WTC11 (cell line): ENCODE measurements around the gene BOLA3. TPM values are rescaled to one million over a fixed set of nuclear protein-coding genes. Genes with fewer than 3 reads are reported as not detected.

Experiments used
- ATAC-seq: fragments of 200-7000 bp; cut with Tn5 transposase; 2 replicates; pipeline ENCODE4 v1.10.0; 2021; ENCODE audit warnings: mild to moderate bottlenecking, moderate library complexity
- CTCF ChIA-PET: fragments of 300-600 bp; sonication (Branson Sonifier 250); formaldehyde crosslinking; loops from one replicate; lab custom pipeline; 2021; ENCODE audit warnings: antibody characterized with exemption; lab: Charles Lee
- POLR2A ChIA-PET: fragments of 350-600 bp; sonication (Branson Sonifier 250); formaldehyde crosslinking; loops from one replicate; lab custom pipeline; 2021; ENCODE audit warnings: antibody characterized with exemption; lab: Charles Lee
- DNase-seq: peaks from one replicate; pipeline ENCODE4 v3.0.0; 2021; ENCODE audit warnings: low spot score
- H3K27ac Mint-ChIP-seq: 2 replicates; pipeline ENCODE4 v1.8.0; 2021; ENCODE audit warnings: mixed read lengths
- H3K27me3 Mint-ChIP-seq: 2 replicates; pipeline ENCODE4 v1.8.0; 2021; ENCODE audit warnings: low read depth, mild to moderate bottlenecking, moderate library complexity, mixed read lengths
- H3K36me3 Mint-ChIP-seq: 2 replicates; pipeline ENCODE4 v1.8.0; 2021; ENCODE audit warnings: mixed read lengths
- H3K4me1 Mint-ChIP-seq: 2 replicates; pipeline ENCODE4 v1.8.0; 2022; ENCODE audit warnings: mixed read lengths
- H3K4me3 Mint-ChIP-seq: 2 replicates; pipeline ENCODE4 v1.8.0; 2021; ENCODE audit warnings: mild to moderate bottlenecking, moderate library complexity, mixed read lengths
- H3K9me3 Mint-ChIP-seq: 2 replicates; pipeline ENCODE4 v1.8.0; 2021; ENCODE audit warnings: mixed read lengths
- CREM ChIP-seq: sonication (generic); formaldehyde crosslinking; IDR thresholded peaks from 2 replicates; pipeline ENCODE4 v1.8.1; 2022; ENCODE audit warnings: mild to moderate bottlenecking, missing genetic modification reagents, moderate library complexity
- ESRRA ChIP-seq: sonication (generic); formaldehyde crosslinking; IDR thresholded peaks from 2 replicates; pipeline ENCODE4 v1.8.1; 2022; ENCODE audit warnings: mild to moderate bottlenecking, missing genetic modification reagents, borderline replicate concordance
- FOXP1 ChIP-seq: sonication (generic); formaldehyde crosslinking; IDR thresholded peaks from 2 replicates; pipeline ENCODE4 v1.8.0; 2022; ENCODE audit warnings: missing genetic modification reagents, mild to moderate bottlenecking, moderate library complexity, borderline replicate concordance
- GABPB1 ChIP-seq: sonication (generic); formaldehyde crosslinking; IDR thresholded peaks from 2 replicates; pipeline ENCODE4 v1.8.1; 2023; ENCODE audit warnings: mild to moderate bottlenecking, missing genetic modification reagents
- GRHL2 ChIP-seq: fragments of 250-450 bp; sonication (Bioruptor Pico); IDR thresholded peaks from 2 replicates; pipeline ENCODE4 v1.8.0; 2022; ENCODE audit warnings: mild to moderate bottlenecking, moderate library complexity; ENCODE audit not compliant: insufficient replicate concordance, severe bottlenecking
- HMGA2 ChIP-seq: fragments of 250-450 bp; sonication (Bioruptor Pico); IDR thresholded peaks from 2 replicates; pipeline ENCODE4 v1.4.0; 2021; ENCODE audit warnings: mild to moderate bottlenecking, moderate library complexity
- IRF2 ChIP-seq: sonication (generic); formaldehyde crosslinking; IDR thresholded peaks from 2 replicates; pipeline ENCODE4 v1.8.0; 2022; ENCODE audit warnings: low read depth, missing genetic modification reagents, borderline replicate concordance
- MYBL2 ChIP-seq: sonication (generic); formaldehyde crosslinking; IDR thresholded peaks from 2 replicates; pipeline ENCODE4 v1.8.1; 2023; ENCODE audit warnings: mild to moderate bottlenecking, moderate library complexity, missing genetic modification reagents
- RELA ChIP-seq: sonication (generic); formaldehyde crosslinking; IDR thresholded peaks from 2 replicates; pipeline ENCODE4 v1.8.1; 2022; ENCODE audit warnings: missing genetic modification reagents, mild to moderate bottlenecking, borderline replicate concordance
- SMAD3 ChIP-seq: sonication (generic); formaldehyde crosslinking; IDR thresholded peaks from 2 replicates; pipeline ENCODE4 v1.8.0; 2022; ENCODE audit warnings: missing genetic modification reagents, mild to moderate bottlenecking, borderline replicate concordance
- SMAD4 ChIP-seq: sonication (generic); formaldehyde crosslinking; IDR thresholded peaks from 2 replicates; pipeline ENCODE4 v1.8.0; 2022; ENCODE audit warnings: mild to moderate bottlenecking, missing genetic modification reagents
- TEAD1 ChIP-seq: sonication (generic); formaldehyde crosslinking; IDR thresholded peaks from 2 replicates; pipeline ENCODE4 v1.8.0; 2022; ENCODE audit warnings: mild to moderate bottlenecking, missing genetic modification reagents
- TEAD4 ChIP-seq: sonication (generic); formaldehyde crosslinking; IDR thresholded peaks from 2 replicates; pipeline ENCODE4 v1.8.0; 2022; ENCODE audit warnings: mild to moderate bottlenecking, missing genetic modification reagents
- ZNF121 ChIP-seq: sonication (generic); formaldehyde crosslinking; IDR thresholded peaks from 2 replicates; pipeline ENCODE4 v1.8.0; 2023; ENCODE audit warnings: missing genetic modification reagents
- ZNF317 ChIP-seq: sonication (generic); formaldehyde crosslinking; IDR thresholded peaks from 2 replicates; pipeline ENCODE4 v1.8.1; 2023; ENCODE audit warnings: low read depth, mild to moderate bottlenecking, moderate library complexity, missing genetic modification reagents, borderline replicate concordance
- total RNA-seq: library from RNA; stranded (reverse); gene quantifications from 3 replicates; pipeline ENCODE4 v1.2.3, GENCODE V29; 2021
- TF ChIP-seq, protein P1 (sequence below): sonication (generic); formaldehyde crosslinking; conservative IDR thresholded peaks from 2 replicates; pipeline ENCODE4 v1.8.1; 2023; ENCODE audit warnings: mild to moderate bottlenecking, low read depth, missing genetic modification reagents, moderate library complexity
- TF ChIP-seq, protein P2 (sequence below): fragments of 250-450 bp; sonication (Bioruptor Pico); IDR thresholded peaks from 2 replicates; pipeline ENCODE4 v2.1.2; 2022; ENCODE audit warnings: mild to moderate bottlenecking, moderate library complexity
- TF ChIP-seq, protein P3 (sequence below): sonication (generic); formaldehyde crosslinking; IDR thresholded peaks from 2 replicates; pipeline ENCODE4 v1.8.0; 2022; ENCODE audit warnings: mild to moderate bottlenecking, missing genetic modification reagents
- TF ChIP-seq, protein P4 (sequence below): sonication (generic); formaldehyde crosslinking; IDR thresholded peaks from 2 replicates; pipeline ENCODE4 v1.8.1; 2022; ENCODE audit warnings: mild to moderate bottlenecking, missing genetic modification reagents, moderate library complexity, borderline replicate concordance
- TF ChIP-seq, protein P5 (sequence below): sonication (generic); formaldehyde crosslinking; IDR thresholded peaks from 2 replicates; pipeline ENCODE4 v1.8.1; 2023; ENCODE audit warnings: mild to moderate bottlenecking, missing genetic modification reagents, moderate library complexity
- TF ChIP-seq, protein P6 (sequence below): fragments of 250-450 bp; sonication (Bioruptor Pico); IDR thresholded peaks from 2 replicates; pipeline ENCODE4 v1.9.0; 2021; ENCODE audit warnings: mild to moderate bottlenecking
- TF ChIP-seq, protein P7 (sequence below): sonication (generic); formaldehyde crosslinking; IDR thresholded peaks from 2 replicates; pipeline ENCODE4 v1.8.0; 2022; ENCODE audit warnings: mild to moderate bottlenecking, missing genetic modification reagents

BOLA3 gene
- total RNA-seq, 1 experiment from 2014 or later: 58.2 TPM

DNA sequence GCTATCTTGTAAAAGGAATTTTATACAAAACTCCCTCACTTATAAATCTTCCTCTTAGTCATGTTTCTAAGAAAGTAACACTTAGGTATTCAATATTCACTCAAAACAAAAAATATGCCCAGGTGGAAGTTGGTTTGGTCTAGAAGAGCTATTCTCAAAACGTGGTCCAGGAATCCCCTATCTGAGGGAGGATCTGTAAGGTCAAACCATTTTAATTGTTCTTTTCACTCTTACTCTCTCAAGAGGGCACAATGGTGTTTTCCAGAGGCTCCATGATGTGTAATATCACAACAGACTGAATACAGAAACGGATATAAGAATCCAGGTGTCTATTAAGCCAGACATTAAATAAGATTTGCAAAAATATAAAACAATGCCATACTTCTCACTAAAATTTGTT, 21.0 kb upstream of the BOLA3 start (continued):
- TF ChIP-seq, protein P1, sequence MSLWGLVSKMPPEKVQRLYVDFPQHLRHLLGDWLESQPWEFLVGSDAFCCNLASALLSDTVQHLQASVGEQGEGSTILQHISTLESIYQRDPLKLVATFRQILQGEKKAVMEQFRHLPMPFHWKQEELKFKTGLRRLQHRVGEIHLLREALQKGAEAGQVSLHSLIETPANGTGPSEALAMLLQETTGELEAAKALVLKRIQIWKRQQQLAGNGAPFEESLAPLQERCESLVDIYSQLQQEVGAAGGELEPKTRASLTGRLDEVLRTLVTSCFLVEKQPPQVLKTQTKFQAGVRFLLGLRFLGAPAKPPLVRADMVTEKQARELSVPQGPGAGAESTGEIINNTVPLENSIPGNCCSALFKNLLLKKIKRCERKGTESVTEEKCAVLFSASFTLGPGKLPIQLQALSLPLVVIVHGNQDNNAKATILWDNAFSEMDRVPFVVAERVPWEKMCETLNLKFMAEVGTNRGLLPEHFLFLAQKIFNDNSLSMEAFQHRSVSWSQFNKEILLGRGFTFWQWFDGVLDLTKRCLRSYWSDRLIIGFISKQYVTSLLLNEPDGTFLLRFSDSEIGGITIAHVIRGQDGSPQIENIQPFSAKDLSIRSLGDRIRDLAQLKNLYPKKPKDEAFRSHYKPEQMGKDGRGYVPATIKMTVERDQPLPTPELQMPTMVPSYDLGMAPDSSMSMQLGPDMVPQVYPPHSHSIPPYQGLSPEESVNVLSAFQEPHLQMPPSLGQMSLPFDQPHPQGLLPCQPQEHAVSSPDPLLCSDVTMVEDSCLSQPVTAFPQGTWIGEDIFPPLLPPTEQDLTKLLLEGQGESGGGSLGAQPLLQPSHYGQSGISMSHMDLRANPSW (CRISPR knock-in tag): no peak
- no peak for TF ChIP-seq ZNF317 (CRISPR knock-in tag)
- TF ChIP-seq IRF2: no peak
- TF ChIP-seq, protein P2, sequence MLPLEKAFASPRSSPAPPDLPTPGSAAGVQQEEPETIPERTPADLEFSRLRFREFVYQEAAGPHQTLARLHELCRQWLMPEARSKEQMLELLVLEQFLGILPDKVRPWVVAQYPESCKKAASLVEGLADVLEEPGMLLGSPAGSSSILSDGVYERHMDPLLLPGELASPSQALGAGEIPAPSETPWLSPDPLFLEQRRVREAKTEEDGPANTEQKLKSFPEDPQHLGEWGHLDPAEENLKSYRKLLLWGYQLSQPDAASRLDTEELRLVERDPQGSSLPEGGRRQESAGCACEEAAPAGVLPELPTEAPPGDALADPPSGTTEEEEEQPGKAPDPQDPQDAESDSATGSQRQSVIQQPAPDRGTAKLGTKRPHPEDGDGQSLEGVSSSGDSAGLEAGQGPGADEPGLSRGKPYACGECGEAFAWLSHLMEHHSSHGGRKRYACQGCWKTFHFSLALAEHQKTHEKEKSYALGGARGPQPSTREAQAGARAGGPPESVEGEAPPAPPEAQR (CRISPR knock-in tag): no peak
- TF ChIP-seq TEAD4 (CRISPR knock-in tag): no peak
- TF ChIP-seq ESRRA (CRISPR knock-in tag): no peak
- no peak for TF ChIP-seq SMAD4 (CRISPR knock-in tag)
- no peak for TF ChIP-seq CREM (CRISPR knock-in tag)
- no peak for TF ChIP-seq FOXP1
- TF ChIP-seq HMGA2 (CRISPR knock-in tag): no peak
- TF ChIP-seq, protein P3, sequence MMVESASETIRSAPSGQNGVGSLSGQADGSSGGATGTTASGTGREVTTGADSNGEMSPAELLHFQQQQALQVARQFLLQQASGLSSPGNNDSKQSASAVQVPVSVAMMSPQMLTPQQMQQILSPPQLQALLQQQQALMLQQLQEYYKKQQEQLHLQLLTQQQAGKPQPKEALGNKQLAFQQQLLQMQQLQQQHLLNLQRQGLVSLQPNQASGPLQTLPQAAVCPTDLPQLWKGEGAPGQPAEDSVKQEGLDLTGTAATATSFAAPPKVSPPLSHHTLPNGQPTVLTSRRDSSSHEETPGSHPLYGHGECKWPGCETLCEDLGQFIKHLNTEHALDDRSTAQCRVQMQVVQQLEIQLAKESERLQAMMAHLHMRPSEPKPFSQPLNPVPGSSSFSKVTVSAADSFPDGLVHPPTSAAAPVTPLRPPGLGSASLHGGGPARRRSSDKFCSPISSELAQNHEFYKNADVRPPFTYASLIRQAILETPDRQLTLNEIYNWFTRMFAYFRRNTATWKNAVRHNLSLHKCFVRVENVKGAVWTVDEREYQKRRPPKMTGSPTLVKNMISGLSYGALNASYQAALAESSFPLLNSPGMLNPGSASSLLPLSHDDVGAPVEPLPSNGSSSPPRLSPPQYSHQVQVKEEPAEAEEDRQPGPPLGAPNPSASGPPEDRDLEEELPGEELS: no peak
- no peak for TF ChIP-seq SMAD3 (CRISPR knock-in tag)
- TF ChIP-seq, protein P4, sequence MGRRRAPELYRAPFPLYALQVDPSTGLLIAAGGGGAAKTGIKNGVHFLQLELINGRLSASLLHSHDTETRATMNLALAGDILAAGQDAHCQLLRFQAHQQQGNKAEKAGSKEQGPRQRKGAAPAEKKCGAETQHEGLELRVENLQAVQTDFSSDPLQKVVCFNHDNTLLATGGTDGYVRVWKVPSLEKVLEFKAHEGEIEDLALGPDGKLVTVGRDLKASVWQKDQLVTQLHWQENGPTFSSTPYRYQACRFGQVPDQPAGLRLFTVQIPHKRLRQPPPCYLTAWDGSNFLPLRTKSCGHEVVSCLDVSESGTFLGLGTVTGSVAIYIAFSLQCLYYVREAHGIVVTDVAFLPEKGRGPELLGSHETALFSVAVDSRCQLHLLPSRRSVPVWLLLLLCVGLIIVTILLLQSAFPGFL (CRISPR knock-in tag): no peak

DNA sequence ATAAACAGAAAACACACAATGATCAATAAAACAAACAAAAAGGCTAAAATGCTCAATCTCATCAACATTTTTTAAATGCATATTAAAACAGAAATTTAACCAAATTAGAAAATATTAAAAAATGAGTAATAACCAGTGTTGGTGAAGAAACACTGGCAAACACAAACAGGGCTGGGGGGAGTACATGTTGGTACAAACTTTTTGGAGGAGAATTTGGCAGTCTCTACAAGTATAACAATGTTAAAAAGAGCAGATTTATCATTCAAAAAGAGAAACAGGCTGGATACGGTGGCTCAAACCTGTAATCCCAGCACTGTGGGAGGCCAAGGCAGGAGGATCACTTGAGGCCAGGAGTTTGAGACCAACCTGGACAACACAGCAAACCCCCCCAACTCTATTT, 17.0 kb upstream of the BOLA3 start:
- Mint-ChIP-seq H3K36me3 (peaks cover 64% of the 10 kb centered on the region), H3K4me3 (no peak overlapping the region), H3K4me1 (no peaks in the 10 kb centered on the region), H3K9me3 (no peaks in the 10 kb centered on the region), H3K27me3 (no peaks in the 10 kb centered on the region), H3K27ac (no peak overlapping the region)
- CTCF ChIA-PET: interaction anchor here (1.4 kb wide), 1 partner anchor 26 kb away, joined by 5 read pairs; no protein-coding TSS in a partner anchor
- DNase-seq (no peak), ATAC-seq (no peak)
- POLR2A ChIA-PET: no interaction called here
- TF ChIP-seq, protein P5, sequence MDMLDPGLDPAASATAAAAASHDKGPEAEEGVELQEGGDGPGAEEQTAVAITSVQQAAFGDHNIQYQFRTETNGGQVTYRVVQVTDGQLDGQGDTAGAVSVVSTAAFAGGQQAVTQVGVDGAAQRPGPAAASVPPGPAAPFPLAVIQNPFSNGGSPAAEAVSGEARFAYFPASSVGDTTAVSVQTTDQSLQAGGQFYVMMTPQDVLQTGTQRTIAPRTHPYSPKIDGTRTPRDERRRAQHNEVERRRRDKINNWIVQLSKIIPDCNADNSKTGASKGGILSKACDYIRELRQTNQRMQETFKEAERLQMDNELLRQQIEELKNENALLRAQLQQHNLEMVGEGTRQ (CRISPR knock-in tag): no peak
- TF ChIP-seq, protein P6, sequence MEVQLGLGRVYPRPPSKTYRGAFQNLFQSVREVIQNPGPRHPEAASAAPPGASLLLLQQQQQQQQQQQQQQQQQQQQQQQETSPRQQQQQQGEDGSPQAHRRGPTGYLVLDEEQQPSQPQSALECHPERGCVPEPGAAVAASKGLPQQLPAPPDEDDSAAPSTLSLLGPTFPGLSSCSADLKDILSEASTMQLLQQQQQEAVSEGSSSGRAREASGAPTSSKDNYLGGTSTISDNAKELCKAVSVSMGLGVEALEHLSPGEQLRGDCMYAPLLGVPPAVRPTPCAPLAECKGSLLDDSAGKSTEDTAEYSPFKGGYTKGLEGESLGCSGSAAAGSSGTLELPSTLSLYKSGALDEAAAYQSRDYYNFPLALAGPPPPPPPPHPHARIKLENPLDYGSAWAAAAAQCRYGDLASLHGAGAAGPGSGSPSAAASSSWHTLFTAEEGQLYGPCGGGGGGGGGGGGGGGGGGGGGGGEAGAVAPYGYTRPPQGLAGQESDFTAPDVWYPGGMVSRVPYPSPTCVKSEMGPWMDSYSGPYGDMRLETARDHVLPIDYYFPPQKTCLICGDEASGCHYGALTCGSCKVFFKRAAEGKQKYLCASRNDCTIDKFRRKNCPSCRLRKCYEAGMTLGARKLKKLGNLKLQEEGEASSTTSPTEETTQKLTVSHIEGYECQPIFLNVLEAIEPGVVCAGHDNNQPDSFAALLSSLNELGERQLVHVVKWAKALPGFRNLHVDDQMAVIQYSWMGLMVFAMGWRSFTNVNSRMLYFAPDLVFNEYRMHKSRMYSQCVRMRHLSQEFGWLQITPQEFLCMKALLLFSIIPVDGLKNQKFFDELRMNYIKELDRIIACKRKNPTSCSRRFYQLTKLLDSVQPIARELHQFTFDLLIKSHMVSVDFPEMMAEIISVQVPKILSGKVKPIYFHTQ: no peak
- TF ChIP-seq, protein P7, sequence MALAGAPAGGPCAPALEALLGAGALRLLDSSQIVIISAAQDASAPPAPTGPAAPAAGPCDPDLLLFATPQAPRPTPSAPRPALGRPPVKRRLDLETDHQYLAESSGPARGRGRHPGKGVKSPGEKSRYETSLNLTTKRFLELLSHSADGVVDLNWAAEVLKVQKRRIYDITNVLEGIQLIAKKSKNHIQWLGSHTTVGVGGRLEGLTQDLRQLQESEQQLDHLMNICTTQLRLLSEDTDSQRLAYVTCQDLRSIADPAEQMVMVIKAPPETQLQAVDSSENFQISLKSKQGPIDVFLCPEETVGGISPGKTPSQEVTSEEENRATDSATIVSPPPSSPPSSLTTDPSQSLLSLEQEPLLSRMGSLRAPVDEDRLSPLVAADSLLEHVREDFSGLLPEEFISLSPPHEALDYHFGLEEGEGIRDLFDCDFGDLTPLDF (CRISPR knock-in tag): no peak
- TF ChIP-seq RELA (no peak), ZNF121 (CRISPR knock-in tag) (no peak), IRF2 (no peak), MYBL2 (CRISPR knock-in tag) (no peak), GRHL2 (CRISPR knock-in tag) (no peak), TEAD1 (CRISPR knock-in tag) (no peak), GABPB1 (no peak), SMAD3 (CRISPR knock-in tag) (no peak)
- TF ChIP-seq, protein P4 (CRISPR knock-in tag): no peak
